GM18858 (cell line): Measurements from ENCODE around the gene SLC7A10.
A peak's percentile ranks its signal among the peaks of the same experiment; 100 is the strongest.
"Not testable (repeated sequence)": the region's sequence is repeated elsewhere in the genome, so short reads cannot be mapped to it uniquely, and the experiment has no call there.

ENCODE experiments used
- ATAC-seq: cut with Tn5 transposase; IDR thresholded peaks from one replicate; pipeline ENCODE4 v1.9.1; 2021; ENCODE audit not compliant: unreplicated experiment

SLC7A10 gene

GRCh38 chr19:33239223-33239975 is 13.7 kb upstream of the SLC7A10 start:
- ATAC-seq = no peak

- no peak for ATAC-seq
These were observed 13.0 kb upstream of the SLC7A10 start for GRCh38 chr19:33238481-33239149.

GRCh38 chr19:33236696-33237390 is 11.2 kb upstream of the SLC7A10 start:
- ATAC-seq = no peak

- no peak for ATAC-seq
These were observed 10.3 kb upstream of the SLC7A10 start for GRCh38 chr19:33235996-33236350.

- peak; percentile 90 for ATAC-seq
These were observed 9.8 kb upstream of the SLC7A10 start for GRCh38 chr19:33235269-33235995.

GRCh38 chr19:33234736-33235135 is 9.1 kb upstream of the SLC7A10 start:
- no peak for ATAC-seq

- no peak for ATAC-seq
These were observed 8.4 kb upstream of the SLC7A10 start for GRCh38 chr19:33234092-33234491.

- no peak for ATAC-seq
These were observed 7.6 kb upstream of the SLC7A10 start for GRCh38 chr19:33233056-33233873.

- ATAC-seq = no peak
These were observed 7.0 kb upstream of the SLC7A10 start for GRCh38 chr19:33232656-33233055.

GRCh38 chr19:33231511-33231910 is 5.9 kb upstream of the SLC7A10 start:
- ATAC-seq = no peak

GRCh38 chr19:33229962-33230361 is 4.3 kb upstream of the SLC7A10 start:
- ATAC-seq = no peak

GRCh38 chr19:33227870-33228599 is 2.4 kb upstream of the SLC7A10 start:
- no peak for ATAC-seq

- no peak for ATAC-seq
These were observed 1.6 kb upstream of the SLC7A10 start for GRCh38 chr19:33227242-33227650.

GRCh38 chr19:33226550-33227241 is 1.0 kb upstream of the SLC7A10 start:
- no peak for ATAC-seq

GRCh38 chr19:33224694-33225457 is 774 bp downstream of the SLC7A10 start:
- ATAC-seq = no peak

GRCh38 chr19:33222255-33222654 is 3.4 kb downstream of the SLC7A10 start:
- ATAC-seq = not testable (repeated sequence)

GRCh38 chr19:33221638-33222037 is 4.0 kb downstream of the SLC7A10 start:
- ATAC-seq = no peak

- no peak for ATAC-seq
These were observed 4.9 kb downstream of the SLC7A10 start for GRCh38 chr19:33220735-33221134.

GRCh38 chr19:33220115-33220514 is 5.5 kb downstream of the SLC7A10 start:
- ATAC-seq = no peak
